Hepatocyte (in vitro differentiated cells): Measurements from ENCODE around the gene DHRS13.

Experiments
- CTCF ChIP-seq: fragments of 200-600 bp; sonication (generic); IDR thresholded peaks from 2 replicates; pipeline ENCODE4 v1.5.1; 2016; ENCODE audit warnings: antibody characterized with exemption, mild to moderate bottlenecking; ENCODE audit not compliant: poor library complexity
- EZH2 ChIP-seq: fragments of 200-600 bp; sonication (generic); IDR thresholded peaks from 2 replicates; pipeline ENCODE4 v1.6.1; 2016; ENCODE audit warnings: antibody characterized with exemption, mild to moderate bottlenecking, borderline replicate concordance
- EZH2phosphoT487 ChIP-seq: fragments of 200-600 bp; sonication (generic); IDR thresholded peaks from one replicate; pipeline ENCODE4 v1.6.1; 2018; ENCODE audit warnings: antibody characterized with exemption, mild to moderate bottlenecking, low read depth, moderate library complexity; ENCODE audit not compliant: unreplicated experiment, severe bottlenecking

- TF ChIP-seq EZH2, result no peak
- peak; percentile 88 for TF ChIP-seq CTCF
- no peak for TF ChIP-seq EZH2phosphoT487
Measured at GRCh38 chr17:28902819-28903545, at the start of gene DHRS13.
